Heart left ventricle (tissue), 16 donors: ENCODE results near the gene NDUFS4. TPM values are rescaled to one million over a fixed set of nuclear protein-coding genes. Genes with fewer than 3 reads are reported as not detected.
"Not testable (repeated sequence)": the region's sequence is repeated elsewhere in the genome, so short reads cannot be mapped to it uniquely, and the experiment has no call there.

Experiments
- ATAC-seq, 4 donors: fragments of 200-7000 bp; cut with Tn5 transposase; one replicate each; pipeline ENCODE4 v1.9.1; 2020 to 2022; ENCODE audit warnings: moderate library complexity in 4 of 4, mild to moderate bottlenecking in 3 of 4, moderate number of reproducible peaks in 1 of 4
- DNase-seq, 5 donors: peaks; one replicate each; pipeline ENCODE4 v3.0.0-alpha.2; 2020
- H3K27ac ChIP-seq, 12 donors: fragments of 200-600 bp; sonication (generic) in 4 of 12; one replicate each; pipeline versions ENCODE4 v1.5.0 to v1.8.0; 2016 to 2022; ENCODE audit warnings: mild to moderate bottlenecking in 2 of 12
- H3K27me3 ChIP-seq, 9 donors: fragments of 200-600 bp; sonication (generic) in 2 of 9; one replicate each; pipeline versions ENCODE4 v1.5.1 to v1.8.0; 2016 to 2022; ENCODE audit warnings: mild to moderate bottlenecking in 3 of 9
- H3K36me3 ChIP-seq, 9 donors: fragments of 200-600 bp; sonication (generic) in 2 of 9; one replicate each; pipeline versions ENCODE4 v1.5.0 to v1.8.0; 2018 to 2022; ENCODE audit warnings: mild to moderate bottlenecking in 2 of 9
- H3K4me1 ChIP-seq, 12 donors: fragments of 200-600 bp; sonication (generic) in 4 of 12; one replicate each; pipeline versions ENCODE4 v1.5.0 to v1.8.0; 2016 to 2022; ENCODE audit warnings: mild to moderate bottlenecking in 3 of 12
- H3K4me3 ChIP-seq, 12 donors: fragments of 200-600 bp; sonication (generic) in 4 of 12; one replicate each; pipeline versions ENCODE4 v1.5.0 to v1.8.0; 2017 to 2022; ENCODE audit warnings: mild to moderate bottlenecking in 9 of 12, moderate library complexity in 4 of 12
- H3K9me3 ChIP-seq, 12 donors: fragments of 200-600 bp; sonication (generic) in 4 of 12; one replicate each; pipeline versions ENCODE4 v1.5.0 to v1.8.0; 2016 to 2022; ENCODE audit warnings: mild to moderate bottlenecking in 1 of 12
- CTCF ChIP-seq, 12 donors: fragments of 200-600 bp; sonication (generic) in 4 of 12; IDR thresholded peaks; one replicate each; pipeline versions ENCODE4 v1.5.0 to v1.8.0; 2018 to 2022; ENCODE audit warnings: antibody characterized with exemption in 12 of 12, mild to moderate bottlenecking in 5 of 12
- POLR2A ChIP-seq, 2 donors: fragments of 450-650 bp; IDR thresholded peaks; one replicate each; pipeline ENCODE4 v1.6.1; 2017; ENCODE audit warnings: antibody characterized with exemption in 2 of 2, mild to moderate bottlenecking in 2 of 2, moderate library complexity in 2 of 2
- WGBS, 4 donors: extraction: QIAGEN DNeasy Blood & Tissue Kit in 2 of 4; methylation state at CpG; one replicate each; pipeline versions ENCODE4 v1.1.5 to v1.1.7; 2013 to 2018; 5-methylcytosine and 5-hydroxymethylcytosine counted together
- intact Hi-C, 10 donors: fragments of 100-400 bp; cut with DNase I; formaldehyde crosslinking; loops; one replicate each; pipeline versions ENCODE4 v1.11.1 to v1.14.2; 2022
- polyA plus RNA-seq, 2 donors: library from polyadenylated mRNA; stranded (reverse); fragments of 200-250 nt; gene quantifications; one replicate each; pipeline ENCODE4 v1.2.3, GENCODE V29; 2013
- total RNA-seq, 9 donors: library from RNA; depleted of rRNA in 2 of 9; stranded (reverse); fragments of >200 nt in 2 of 9; fragmentation: NEBNext Ultra II Directional in 3 of 9; extraction: Animal tissue kit (Norgen Biotek cat#: 25700) in 3 of 9; gene quantifications; one replicate each; pipeline versions ENCODE4 v1.1.0 to v1.2.4, GENCODE V29; 2016 to 2023
- donor health status: ischemic (EF 13 %, LVEDD 7.1; RV severe dilation, severe dysfunction).
- donor health status: healthy with polysubstance abuse.
- donor health status: DM: no; HTN: yes; CAD: no.
- donor health status: DM: no; HTN: no; CAD: no.
- donor health status: ischemic (EF 25% LVEDD 6.9; RV normal size, moderate dysfunction).
- donor health status: ischemic (EF 25% LVEDD 5.7; RV mildly dilated, moderate dysfunction).
- donor health status: healthy.
- donor health status: DM: yes; HTN: yes; CAD: no.
- donor health status: ischemic (EF 35%, LVEDD 5.7; RV mildly dilated, moderate dysfunction).
- donor health status: nonischemic (EF 11% LVEDD 7.7; RV severe dilation, severe dysfunction).
- donor health status: DM: yes; HTN: yes; CAD: no.
- donor health status: PGD.
- donor health status: ischemic (EF 29% LVEDD 5.4; RV normal size, mild dysfunction).
- donor health status: nonischemic (EF 23%, LVEDD 6.1; RV moderate dilation, normal function).

The NDUFS4 gene
- total and polyA plus RNA-seq, 11 donors, result 109 to 259 (median 185) TPM

GRCh38 chr5:53649352-53649751 is 88.9 kb downstream of the NDUFS4 start:
- Histone ChIP-seq H3K36me3 (peaks cover 0 to 33% (median 10%) of the 10 kb centered on the region in 9 donors), H3K4me3 (no peak overlapping the region), H3K27me3 (no peaks in the 10 kb centered on the region), H3K27ac (no peak overlapping the region), H3K9me3 (peaks cover 0 to 5% (median 0%) of the 10 kb centered on the region in 12 donors), H3K4me1 (peaks cover 0 to 27% (median 2%) of the 10 kb centered on the region in 12 donors)
- 98 to 100% (median 99%) methylated on average over 2 of the region's 2 CpGs for WGBS, 4 donors
- intact Hi-C loops, result no loop called here
- ATAC-seq (no peak), DNase-seq (no peak)
- TF ChIP-seq CTCF (IDR thresholded peaks at IDR 0.05) (no peak), POLR2A (IDR thresholded peaks at IDR 0.05) (no peak)

- intact Hi-C loops, H3K27ac ChIP-seq, H3K27me3 ChIP-seq, ATAC-seq, H3K4me1 ChIP-seq, H3K4me3 ChIP-seq, DNase-seq: not testable (repeated sequence)
- peaks cover 0 to 18% (median 2%) of the 10 kb centered on the region in 12 donors for H3K9me3 ChIP-seq
- 95 to 100% (median 96%) methylated on average over 2 to 4 of the region's 4 CpGs for WGBS, 4 donors
- peaks cover 0 to 30% (median 5%) of the 10 kb centered on the region in 9 donors for H3K36me3 ChIP-seq
Measured at GRCh38 chr5:53660573-53660972, 100.1 kb downstream of the NDUFS4 start.

GRCh38 chr5:53665313-53665712 is 104.9 kb downstream of the NDUFS4 start:
- H3K27ac ChIP-seq, ATAC-seq, H3K27me3 ChIP-seq, DNase-seq, H3K4me3 ChIP-seq, H3K4me1 ChIP-seq, intact Hi-C loops: not testable (repeated sequence)
- peaks cover 0 to 20% (median 2%) of the 10 kb centered on the region in 12 donors for H3K9me3 ChIP-seq
- 91 to 99% (median 98%) methylated on average over 10 to 11 of the region's 11 CpGs for WGBS, 4 donors
- H3K36me3 ChIP-seq, result peaks cover 0 to 29% (median 6%) of the 10 kb centered on the region in 9 donors

- H3K4me3 ChIP-seq, result no peak overlapping the region
- no peaks in the 10 kb centered on the region for H3K27me3 ChIP-seq
- intact Hi-C loops, result no loop called here
- ATAC-seq (no peak), DNase-seq (no peak)
- TF ChIP-seq POLR2A (IDR thresholded peaks at IDR 0.05) (no peak), CTCF (IDR thresholded peaks at IDR 0.05) (no peak)
- peaks cover 0 to 10% (median 0%) of the 10 kb centered on the region in 12 donors for H3K4me1 ChIP-seq
- peaks cover 0 to 18% (median 2%) of the 10 kb centered on the region in 12 donors for H3K9me3 ChIP-seq
- 92 to 94% (median 92%) methylated on average over 2 of the region's 2 CpGs for WGBS, 4 donors
- H3K36me3 ChIP-seq, result peaks cover 0 to 31% (median 6%) of the 10 kb centered on the region in 9 donors
- H3K27ac ChIP-seq, result no peak overlapping the region
Measured at GRCh38 chr5:53667621-53668020, 107.2 kb downstream of the NDUFS4 start.

- 78 to 82% (median 80%) methylated on average over 3 of the region's 3 CpGs for WGBS, 4 donors
Measured at GRCh38 chr5:53671447-53671846, 111.0 kb downstream of the NDUFS4 start.

More at GRCh38 chr5:53671447-53671846, 111.0 kb downstream of the NDUFS4 start:
- Histone ChIP-seq H3K36me3 (peaks cover 0 to 21% (median 3%) of the 10 kb centered on the region in 9 donors), H3K27me3 (no peaks in the 10 kb centered on the region), H3K9me3 (no peaks in the 10 kb centered on the region), H3K27ac (no peak overlapping the region), H3K4me3 (no peak overlapping the region), H3K4me1 (peaks cover 0 to 29% (median 0%) of the 10 kb centered on the region in 12 donors)
- intact Hi-C loops, result loop anchor here in 2 of 10 donors (10.0 kb wide), 1 partner anchor 107 kb away; the partner anchor contains the start of gene NDUFS4 (in 2 of the 2)
- ATAC-seq (no peak), DNase-seq (no peak)
- TF ChIP-seq CTCF (IDR thresholded peaks at IDR 0.05), result no peak
- TF ChIP-seq POLR2A (IDR thresholded peaks at IDR 0.05), result no peak
